Liver (tissue), 3 donors: Measurements from ENCODE around the gene MYO16.

Experiments
- EGR1 ChIP-seq, 2 donors: IDR thresholded peaks; 2 replicates each; pipeline ENCODE4 v1.6.1; 2016 to 2018; ENCODE audit warnings: antibody characterized with exemption in 2 of 2, low read depth in 2 of 2
- FOXA1 ChIP-seq: IDR thresholded peaks from 2 replicates; pipeline ENCODE4 v1.6.1; 2016; ENCODE audit warnings: antibody characterized with exemption
- GABPA ChIP-seq, 2 donors: IDR thresholded peaks in 1 of 2; conservative IDR thresholded peaks in 1 of 2; 2 replicates each; pipeline ENCODE4 v1.6.1; 2016; ENCODE audit warnings: antibody characterized with exemption in 2 of 2, mild to moderate bottlenecking in 1 of 2, moderate library complexity in 1 of 2
- JUND ChIP-seq, 2 donors: IDR thresholded peaks; 2 replicates each; pipeline ENCODE4 v1.6.1; 2016; ENCODE audit warnings: antibody characterized with exemption in 2 of 2
- RAD21 ChIP-seq, 2 donors: IDR thresholded peaks; 2 replicates each; pipeline ENCODE4 v1.6.1; 2016; ENCODE audit warnings: antibody characterized with exemption in 2 of 2, mild to moderate bottlenecking in 2 of 2
- TAF1 ChIP-seq: conservative IDR thresholded peaks from 2 replicates; pipeline ENCODE4 v1.6.1; 2016; ENCODE audit warnings: antibody characterized with exemption, mild to moderate bottlenecking
- TF ChIP-seq, protein P1 (sequence below): fragments of 150-350 bp; IDR thresholded peaks from 2 replicates; pipeline ENCODE4 v1.5.1; 2017; ENCODE audit warnings: improper control_type of control experiment, low read depth, low read length; ENCODE audit not compliant: missing input control
- TF ChIP-seq, protein P2 (sequence below): IDR thresholded peaks from 2 replicates; pipeline ENCODE4 v1.6.1; 2016; ENCODE audit warnings: antibody characterized with exemption, mild to moderate bottlenecking
- TF ChIP-seq, protein P3 (sequence below): IDR thresholded peaks from 2 replicates; pipeline ENCODE4 v1.6.1; 2016; ENCODE audit warnings: antibody characterized with exemption
- donor health status: healthy.
- donor health status: healthy.

DNA sequence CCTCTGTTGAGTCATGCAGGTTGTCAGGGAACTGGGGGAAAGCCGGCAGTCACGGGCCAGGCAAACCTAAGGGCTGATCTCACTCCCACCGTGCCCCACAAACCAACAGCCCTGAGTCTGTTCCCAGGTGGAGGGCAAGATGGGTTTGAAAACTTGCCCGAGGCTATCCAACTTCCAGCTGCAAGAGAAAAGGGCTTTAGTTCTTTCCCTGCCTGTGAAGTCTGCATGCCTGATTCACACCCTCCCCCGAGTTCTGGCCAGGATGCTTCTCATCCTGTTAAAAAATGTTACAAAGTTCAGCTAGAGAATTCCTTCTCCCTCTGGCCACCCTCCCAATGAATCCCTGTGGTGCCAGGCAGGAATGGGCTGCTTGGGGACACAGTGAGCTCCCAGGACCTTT lies 33.1 kb downstream of the MYO16 start:
- TF ChIP-seq, protein P1, sequence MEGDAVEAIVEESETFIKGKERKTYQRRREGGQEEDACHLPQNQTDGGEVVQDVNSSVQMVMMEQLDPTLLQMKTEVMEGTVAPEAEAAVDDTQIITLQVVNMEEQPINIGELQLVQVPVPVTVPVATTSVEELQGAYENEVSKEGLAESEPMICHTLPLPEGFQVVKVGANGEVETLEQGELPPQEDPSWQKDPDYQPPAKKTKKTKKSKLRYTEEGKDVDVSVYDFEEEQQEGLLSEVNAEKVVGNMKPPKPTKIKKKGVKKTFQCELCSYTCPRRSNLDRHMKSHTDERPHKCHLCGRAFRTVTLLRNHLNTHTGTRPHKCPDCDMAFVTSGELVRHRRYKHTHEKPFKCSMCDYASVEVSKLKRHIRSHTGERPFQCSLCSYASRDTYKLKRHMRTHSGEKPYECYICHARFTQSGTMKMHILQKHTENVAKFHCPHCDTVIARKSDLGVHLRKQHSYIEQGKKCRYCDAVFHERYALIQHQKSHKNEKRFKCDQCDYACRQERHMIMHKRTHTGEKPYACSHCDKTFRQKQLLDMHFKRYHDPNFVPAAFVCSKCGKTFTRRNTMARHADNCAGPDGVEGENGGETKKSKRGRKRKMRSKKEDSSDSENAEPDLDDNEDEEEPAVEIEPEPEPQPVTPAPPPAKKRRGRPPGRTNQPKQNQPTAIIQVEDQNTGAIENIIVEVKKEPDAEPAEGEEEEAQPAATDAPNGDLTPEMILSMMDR, result no peak
- TF ChIP-seq FOXA1 (no peak), RAD21 (IDR thresholded peaks at IDR 0.05) (no peak), JUND (IDR thresholded peaks at IDR 0.05) (no peak), GABPA (IDR thresholded peaks at IDR 0.05 in 1 of 2, conservative IDR thresholded peaks at IDR 0.05 in 1 of 2) (no peak), EGR1 (IDR thresholded peaks at IDR 0.05; ENCODE audit: low read depth in 2 of 2) (no peak), TAF1 (no peak)
- TF ChIP-seq, protein P2, sequence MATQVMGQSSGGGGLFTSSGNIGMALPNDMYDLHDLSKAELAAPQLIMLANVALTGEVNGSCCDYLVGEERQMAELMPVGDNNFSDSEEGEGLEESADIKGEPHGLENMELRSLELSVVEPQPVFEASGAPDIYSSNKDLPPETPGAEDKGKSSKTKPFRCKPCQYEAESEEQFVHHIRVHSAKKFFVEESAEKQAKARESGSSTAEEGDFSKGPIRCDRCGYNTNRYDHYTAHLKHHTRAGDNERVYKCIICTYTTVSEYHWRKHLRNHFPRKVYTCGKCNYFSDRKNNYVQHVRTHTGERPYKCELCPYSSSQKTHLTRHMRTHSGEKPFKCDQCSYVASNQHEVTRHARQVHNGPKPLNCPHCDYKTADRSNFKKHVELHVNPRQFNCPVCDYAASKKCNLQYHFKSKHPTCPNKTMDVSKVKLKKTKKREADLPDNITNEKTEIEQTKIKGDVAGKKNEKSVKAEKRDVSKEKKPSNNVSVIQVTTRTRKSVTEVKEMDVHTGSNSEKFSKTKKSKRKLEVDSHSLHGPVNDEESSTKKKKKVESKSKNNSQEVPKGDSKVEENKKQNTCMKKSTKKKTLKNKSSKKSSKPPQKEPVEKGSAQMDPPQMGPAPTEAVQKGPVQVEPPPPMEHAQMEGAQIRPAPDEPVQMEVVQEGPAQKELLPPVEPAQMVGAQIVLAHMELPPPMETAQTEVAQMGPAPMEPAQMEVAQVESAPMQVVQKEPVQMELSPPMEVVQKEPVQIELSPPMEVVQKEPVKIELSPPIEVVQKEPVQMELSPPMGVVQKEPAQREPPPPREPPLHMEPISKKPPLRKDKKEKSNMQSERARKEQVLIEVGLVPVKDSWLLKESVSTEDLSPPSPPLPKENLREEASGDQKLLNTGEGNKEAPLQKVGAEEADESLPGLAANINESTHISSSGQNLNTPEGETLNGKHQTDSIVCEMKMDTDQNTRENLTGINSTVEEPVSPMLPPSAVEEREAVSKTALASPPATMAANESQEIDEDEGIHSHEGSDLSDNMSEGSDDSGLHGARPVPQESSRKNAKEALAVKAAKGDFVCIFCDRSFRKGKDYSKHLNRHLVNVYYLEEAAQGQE, result no peak
- TF ChIP-seq, protein P3, sequence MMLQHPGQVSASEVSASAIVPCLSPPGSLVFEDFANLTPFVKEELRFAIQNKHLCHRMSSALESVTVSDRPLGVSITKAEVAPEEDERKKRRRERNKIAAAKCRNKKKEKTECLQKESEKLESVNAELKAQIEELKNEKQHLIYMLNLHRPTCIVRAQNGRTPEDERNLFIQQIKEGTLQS, result no peak
